HEK293 (cell line): ENCODE data around the gene TMEM51.

Experiments
- CTCF ChIA-PET: fragments of 350-600 bp; formaldehyde crosslinking; extraction: SDS; loops from one replicate; lab custom pipeline; 2021; ENCODE audit warnings: antibody characterized with exemption; lab: Yijun Ruan, JAX
- POLR2A ChIA-PET: fragments of 300-600 bp; formaldehyde crosslinking; extraction: SDS; loops from one replicate; lab custom pipeline; 2020; ENCODE audit warnings: antibody characterized with exemption, inconsistent platforms; lab: Yijun Ruan, JAX
- H3K27ac ChIP-seq: fragments of 200-500 bp; sonication (Bioruptor generic); 2 replicates; pipeline ENCODE4 v1.5.1; 2014; ENCODE audit warnings: low read depth, low read length, control low read depth, inconsistent platforms; ENCODE audit errors: extremely low read depth
- H3K36me3 ChIP-seq, 2 experiments: fragments of 200-500 bp in 1 of 2; sonication (Bioruptor generic) in 1 of 2; 1 replicate in 1 of 2; 2 replicates in 1 of 2; pipeline ENCODE4 v1.5.1; 2014 to 2017; ENCODE audit warnings: inconsistent platforms in 2 of 2, low read length in 2 of 2; ENCODE audit not compliant: control insufficient read depth in 2 of 2, insufficient read depth in 1 of 2
- H3K4me1 ChIP-seq: fragments of 200-500 bp; sonication (Bioruptor generic); 2 replicates; pipeline ENCODE4 v1.5.1; 2014; ENCODE audit warnings: mild to moderate bottlenecking, low read length, inconsistent platforms; ENCODE audit not compliant: control insufficient read depth, insufficient read depth
- H3K4me3 ChIP-seq: 2 replicates; pipeline ENCODE4 v1.5.1; 2011; ENCODE audit warnings: low read depth, mild to moderate bottlenecking, control low read depth, low read length, moderate library complexity
- H3K9me3 ChIP-seq: fragments of 200-500 bp; sonication (Bioruptor generic); 2 replicates; pipeline ENCODE4 v1.5.1; 2014; ENCODE audit warnings: low read depth, low read length, inconsistent platforms; ENCODE audit not compliant: control insufficient read depth, insufficient read depth
- FEZF1 ChIP-seq: fragments of 450-650 bp; formaldehyde crosslinking; IDR thresholded peaks from 2 replicates; pipeline ENCODE4 v1.5.1; 2016; ENCODE audit warnings: missing biosample characterization, missing genetic modification characterization
- GFI1B ChIP-seq: fragments of 450-650 bp; formaldehyde crosslinking; IDR thresholded peaks from 2 replicates; pipeline ENCODE4 v1.5.1; 2016; ENCODE audit warnings: missing biosample characterization, missing genetic modification characterization
- INSM2 ChIP-seq: fragments of 450-650 bp; formaldehyde crosslinking; IDR thresholded peaks from 2 replicates; pipeline ENCODE4 v1.5.1; 2016; ENCODE audit warnings: missing biosample characterization, missing genetic modification characterization
- KLF8 ChIP-seq: fragments of 450-650 bp; formaldehyde crosslinking; IDR thresholded peaks from 2 replicates; pipeline ENCODE4 v1.5.1; 2016; ENCODE audit warnings: missing biosample characterization, missing genetic modification characterization
- OVOL3 ChIP-seq: fragments of 450-650 bp; formaldehyde crosslinking; IDR thresholded peaks from 2 replicates; pipeline ENCODE4 v1.5.1; 2016; ENCODE audit warnings: missing biosample characterization, missing genetic modification characterization
- REST ChIP-seq: fragments of 450-650 bp; formaldehyde crosslinking; IDR thresholded peaks from 2 replicates; pipeline ENCODE4 v1.5.1; 2016; ENCODE audit warnings: missing biosample characterization, missing genetic modification characterization
- SETDB1 ChIP-seq: IDR thresholded peaks from one replicate; pipeline ENCODE4 v1.6.1; 2017; ENCODE audit warnings: mild to moderate bottlenecking, low read length, moderate library complexity, mixed read lengths; ENCODE audit not compliant: insufficient read length
- ZFP3 ChIP-seq: fragments of 450-650 bp; formaldehyde crosslinking; IDR thresholded peaks from 2 replicates; pipeline ENCODE4 v1.5.1; 2016; ENCODE audit warnings: low read depth, missing biosample characterization, missing genetic modification characterization
- ZFP41 ChIP-seq: fragments of 450-650 bp; formaldehyde crosslinking; IDR thresholded peaks from 2 replicates; pipeline ENCODE4 v1.5.1; 2016; ENCODE audit warnings: missing biosample characterization, missing genetic modification characterization, borderline replicate concordance
- ZFP69B ChIP-seq: fragments of 450-650 bp; formaldehyde crosslinking; IDR thresholded peaks from 2 replicates; pipeline ENCODE4 v1.5.1; 2016; ENCODE audit warnings: missing biosample characterization, missing genetic modification characterization
- ZNF174 ChIP-seq: fragments of 450-650 bp; formaldehyde crosslinking; IDR thresholded peaks from 2 replicates; pipeline ENCODE4 v1.5.0; 2017; ENCODE audit warnings: missing biosample characterization, mild to moderate bottlenecking, missing genetic modification characterization
- ZNF324 ChIP-seq: fragments of 450-650 bp; formaldehyde crosslinking; IDR thresholded peaks from 2 replicates; pipeline ENCODE4 v1.5.1; 2016; ENCODE audit warnings: missing biosample characterization, missing genetic modification characterization
- ZNF350 ChIP-seq: fragments of 450-650 bp; formaldehyde crosslinking; IDR thresholded peaks from 2 replicates; pipeline ENCODE4 v1.5.0; 2017; ENCODE audit warnings: missing biosample characterization, mild to moderate bottlenecking, missing genetic modification characterization
- ZNF449 ChIP-seq: fragments of 450-650 bp; formaldehyde crosslinking; IDR thresholded peaks from 2 replicates; pipeline ENCODE4 v1.5.1; 2017; ENCODE audit warnings: missing biosample characterization, mild to moderate bottlenecking, missing genetic modification characterization, moderate library complexity
- ZNF501 ChIP-seq: fragments of 450-650 bp; formaldehyde crosslinking; IDR thresholded peaks from 2 replicates; pipeline ENCODE4 v1.5.1; 2016; ENCODE audit warnings: missing biosample characterization, missing genetic modification characterization
- ZNF529 ChIP-seq: fragments of 450-650 bp; formaldehyde crosslinking; IDR thresholded peaks from 2 replicates; pipeline ENCODE4 v1.5.1; 2017; ENCODE audit warnings: missing genetic modification characterization, missing biosample characterization; ENCODE audit not compliant: insufficient replicate concordance
- ZNF560 ChIP-seq: fragments of 450-650 bp; formaldehyde crosslinking; IDR thresholded peaks from 2 replicates; pipeline ENCODE4 v1.5.1; 2017; ENCODE audit warnings: missing biosample characterization, missing genetic modification characterization, borderline replicate concordance
- ZNF621 ChIP-seq: fragments of 450-650 bp; formaldehyde crosslinking; IDR thresholded peaks from 2 replicates; pipeline ENCODE4 v1.5.1; 2017; ENCODE audit warnings: missing biosample characterization, missing genetic modification characterization
- ZNF626 ChIP-seq: fragments of 450-650 bp; sonication (Bioruptor Pico); formaldehyde crosslinking; IDR thresholded peaks from 2 replicates; pipeline ENCODE4 v1.5.1; 2018; ENCODE audit warnings: missing biosample characterization, missing genetic modification characterization, inconsistent platforms
- ZNF645 ChIP-seq: fragments of 450-650 bp; formaldehyde crosslinking; IDR thresholded peaks from 2 replicates; pipeline ENCODE4; 2016; ENCODE audit warnings: missing biosample characterization, missing genetic modification characterization
- ZNF654 ChIP-seq: fragments of 450-650 bp; formaldehyde crosslinking; IDR thresholded peaks from 2 replicates; pipeline ENCODE4 v1.5.1; 2016; ENCODE audit warnings: low read depth, missing biosample characterization, missing genetic modification characterization
- ZNF677 ChIP-seq: fragments of 450-650 bp; IDR thresholded peaks from 2 replicates; pipeline ENCODE4 v1.5.0; 2018; ENCODE audit warnings: missing biosample characterization, mild to moderate bottlenecking, missing genetic modification characterization, moderate library complexity
- ZNF747 ChIP-seq: fragments of 450-650 bp; formaldehyde crosslinking; IDR thresholded peaks from 2 replicates; pipeline ENCODE4 v1.5.1; 2016; ENCODE audit warnings: missing biosample characterization, missing genetic modification characterization
- ZNF837 ChIP-seq: fragments of 450-650 bp; formaldehyde crosslinking; IDR thresholded peaks from 2 replicates; pipeline ENCODE4 v1.5.1; 2016; ENCODE audit warnings: missing biosample characterization, missing genetic modification characterization
- ZSCAN23 ChIP-seq: fragments of 450-650 bp; formaldehyde crosslinking; IDR thresholded peaks from 2 replicates; pipeline ENCODE4 v1.5.1; 2016; ENCODE audit warnings: missing biosample characterization, missing genetic modification characterization

Gene TMEM51

GRCh38 chr1:15196807-15197530 is 43.4 kb downstream of the TMEM51 start (continued):
- no peak for TF ChIP-seq REST (tag by site-specific recombination)
- TF ChIP-seq ZNF747 (tag by site-specific recombination): no peak
- no peak for TF ChIP-seq INSM2 (tag by site-specific recombination)
- no peak for TF ChIP-seq ZNF626 (tag by site-specific recombination)
- TF ChIP-seq FEZF1 (tag by site-specific recombination): peak; percentile 62
- TF ChIP-seq ZFP3 (tag by site-specific recombination): no peak
- no peak for TF ChIP-seq ZNF174 (tag by site-specific recombination)
- TF ChIP-seq KLF8 (tag by site-specific recombination): no peak
- TF ChIP-seq ZFP69B (tag by site-specific recombination): no peak
- no peak for TF ChIP-seq ZNF677
- TF ChIP-seq ZNF501 (tag by site-specific recombination): no peak
- TF ChIP-seq ZFP41 (tag by site-specific recombination): no peak

- peaks cover 7% of the 10 kb centered on the region for H3K4me1 ChIP-seq
- no peaks in the 10 kb centered on the region for H3K9me3 ChIP-seq
- H3K27ac ChIP-seq: no peak overlapping the region
- no peaks in the 10 kb centered on the region for H3K36me3 ChIP-seq
- H3K4me3 ChIP-seq: no peak overlapping the region
- CTCF ChIA-PET: interaction anchor here (0.7 kb wide), 1 partner anchor 1506 kb away, joined by 3 read pairs; no protein-coding TSS in a partner anchor
- TF ChIP-seq SETDB1: peak; percentile 22
- no peak for TF ChIP-seq ZNF837 (tag by site-specific recombination)
- POLR2A ChIA-PET: no interaction called here
Observed at GRCh38 chr1:15197591-15198447, 44.3 kb downstream of the TMEM51 start.

GRCh38 chr1:15198684-15199083 is 45.1 kb downstream of the TMEM51 start:
- Histone ChIP-seq H3K4me3 (no peak overlapping the region), H3K36me3 (no peaks in the 10 kb centered on the region), H3K4me1 (peaks cover 7% of the 10 kb centered on the region), H3K27ac (no peak overlapping the region), H3K9me3 (no peaks in the 10 kb centered on the region)
- ChIA-PET CTCF (interaction anchor here (0.6 to 3.1 kb wide), 3 partner anchors 23 to 47 kb away, joined by 3 to 9 read pairs (median 6); partner anchors contain the start of gene TMEM51), POLR2A (no interaction called here)
- no peak for TF ChIP-seq ZNF529 (tag by site-specific recombination)
- TF ChIP-seq GFI1B: no peak
- no peak for TF ChIP-seq ZNF621 (tag by site-specific recombination)
- TF ChIP-seq ZNF350: no peak
- TF ChIP-seq ZNF560 (tag by site-specific recombination): no peak
- no peak for TF ChIP-seq ZNF654 (tag by site-specific recombination)
- no peak for TF ChIP-seq ZNF645 (tag by site-specific recombination)
- no peak for TF ChIP-seq OVOL3 (tag by site-specific recombination)
- TF ChIP-seq ZNF449 (tag by site-specific recombination): no peak
- TF ChIP-seq ZSCAN23 (tag by site-specific recombination): no peak
- no peak for TF ChIP-seq ZNF747 (tag by site-specific recombination)
- TF ChIP-seq ZNF324: no peak
